Heart left ventricle (tissue), 16 donors: ENCODE results near the gene CAPN12. TPM values are rescaled to one million over a fixed set of nuclear protein-coding genes. Genes with fewer than 3 reads are reported as not detected.

Experiments
- ATAC-seq, 4 donors: fragments of 200-7000 bp; cut with Tn5 transposase; one replicate each; pipeline ENCODE4 v1.9.1; 2020 to 2022; ENCODE audit warnings: moderate library complexity in 4 of 4, mild to moderate bottlenecking in 3 of 4, moderate number of reproducible peaks in 1 of 4
- DNase-seq, 5 donors: peaks; one replicate each; pipeline ENCODE4 v3.0.0-alpha.2; 2020
- H3K27ac ChIP-seq, 12 donors: fragments of 200-600 bp; sonication (generic) in 4 of 12; one replicate each; pipeline versions ENCODE4 v1.5.0 to v1.8.0; 2016 to 2022; ENCODE audit warnings: mild to moderate bottlenecking in 2 of 12
- H3K27me3 ChIP-seq, 9 donors: fragments of 200-600 bp; sonication (generic) in 2 of 9; one replicate each; pipeline versions ENCODE4 v1.5.1 to v1.8.0; 2016 to 2022; ENCODE audit warnings: mild to moderate bottlenecking in 3 of 9
- H3K36me3 ChIP-seq, 9 donors: fragments of 200-600 bp; sonication (generic) in 2 of 9; one replicate each; pipeline versions ENCODE4 v1.5.0 to v1.8.0; 2018 to 2022; ENCODE audit warnings: mild to moderate bottlenecking in 2 of 9
- H3K4me1 ChIP-seq, 12 donors: fragments of 200-600 bp; sonication (generic) in 4 of 12; one replicate each; pipeline versions ENCODE4 v1.5.0 to v1.8.0; 2016 to 2022; ENCODE audit warnings: mild to moderate bottlenecking in 3 of 12
- H3K4me3 ChIP-seq, 12 donors: fragments of 200-600 bp; sonication (generic) in 4 of 12; one replicate each; pipeline versions ENCODE4 v1.5.0 to v1.8.0; 2017 to 2022; ENCODE audit warnings: mild to moderate bottlenecking in 9 of 12, moderate library complexity in 4 of 12
- H3K9me3 ChIP-seq, 12 donors: fragments of 200-600 bp; sonication (generic) in 4 of 12; one replicate each; pipeline versions ENCODE4 v1.5.0 to v1.8.0; 2016 to 2022; ENCODE audit warnings: mild to moderate bottlenecking in 1 of 12
- POLR2A ChIP-seq, 2 donors: fragments of 450-650 bp; IDR thresholded peaks; one replicate each; pipeline ENCODE4 v1.6.1; 2017; ENCODE audit warnings: antibody characterized with exemption in 2 of 2, mild to moderate bottlenecking in 2 of 2, moderate library complexity in 2 of 2
- WGBS, 4 donors: extraction: QIAGEN DNeasy Blood & Tissue Kit in 2 of 4; methylation state at CpG; one replicate each; pipeline versions ENCODE4 v1.1.5 to v1.1.7; 2013 to 2018; 5-methylcytosine and 5-hydroxymethylcytosine counted together
- intact Hi-C, 10 donors: fragments of 100-400 bp; cut with DNase I; formaldehyde crosslinking; loops; one replicate each; pipeline versions ENCODE4 v1.11.1 to v1.14.2; 2022
- polyA plus RNA-seq, 2 donors: library from polyadenylated mRNA; stranded (reverse); fragments of 200-250 nt; gene quantifications; one replicate each; pipeline ENCODE4 v1.2.3, GENCODE V29; 2013
- total RNA-seq, 9 donors: library from RNA; depleted of rRNA in 2 of 9; stranded (reverse); fragments of >200 nt in 2 of 9; fragmentation: NEBNext Ultra II Directional in 3 of 9; extraction: Animal tissue kit (Norgen Biotek cat#: 25700) in 3 of 9; gene quantifications; one replicate each; pipeline versions ENCODE4 v1.1.0 to v1.2.4, GENCODE V29; 2016 to 2023
- TF ChIP-seq, protein P1 (sequence below), 12 donors: fragments of 200-600 bp; sonication (generic) in 4 of 12; IDR thresholded peaks; one replicate each; pipeline versions ENCODE4 v1.5.0 to v1.8.0; 2018 to 2022; ENCODE audit warnings: antibody characterized with exemption in 12 of 12, mild to moderate bottlenecking in 5 of 12
- donor health status: ischemic (EF 13 %, LVEDD 7.1; RV severe dilation, severe dysfunction).
- donor health status: healthy with polysubstance abuse.
- donor health status: DM: no; HTN: yes; CAD: no.
- donor health status: DM: no; HTN: no; CAD: no.
- donor health status: ischemic (EF 25% LVEDD 6.9; RV normal size, moderate dysfunction).
- donor health status: ischemic (EF 25% LVEDD 5.7; RV mildly dilated, moderate dysfunction).
- donor health status: healthy.
- donor health status: DM: yes; HTN: yes; CAD: no.
- donor health status: ischemic (EF 35%, LVEDD 5.7; RV mildly dilated, moderate dysfunction).
- donor health status: nonischemic (EF 11% LVEDD 7.7; RV severe dilation, severe dysfunction).
- donor health status: DM: yes; HTN: yes; CAD: no.
- donor health status: PGD.
- donor health status: ischemic (EF 29% LVEDD 5.4; RV normal size, mild dysfunction).
- donor health status: nonischemic (EF 23%, LVEDD 6.1; RV moderate dilation, normal function).

Gene CAPN12
- total and polyA plus RNA-seq, 11 donors = 0.36 to 1.8 (median 0.88) TPM

DNA sequence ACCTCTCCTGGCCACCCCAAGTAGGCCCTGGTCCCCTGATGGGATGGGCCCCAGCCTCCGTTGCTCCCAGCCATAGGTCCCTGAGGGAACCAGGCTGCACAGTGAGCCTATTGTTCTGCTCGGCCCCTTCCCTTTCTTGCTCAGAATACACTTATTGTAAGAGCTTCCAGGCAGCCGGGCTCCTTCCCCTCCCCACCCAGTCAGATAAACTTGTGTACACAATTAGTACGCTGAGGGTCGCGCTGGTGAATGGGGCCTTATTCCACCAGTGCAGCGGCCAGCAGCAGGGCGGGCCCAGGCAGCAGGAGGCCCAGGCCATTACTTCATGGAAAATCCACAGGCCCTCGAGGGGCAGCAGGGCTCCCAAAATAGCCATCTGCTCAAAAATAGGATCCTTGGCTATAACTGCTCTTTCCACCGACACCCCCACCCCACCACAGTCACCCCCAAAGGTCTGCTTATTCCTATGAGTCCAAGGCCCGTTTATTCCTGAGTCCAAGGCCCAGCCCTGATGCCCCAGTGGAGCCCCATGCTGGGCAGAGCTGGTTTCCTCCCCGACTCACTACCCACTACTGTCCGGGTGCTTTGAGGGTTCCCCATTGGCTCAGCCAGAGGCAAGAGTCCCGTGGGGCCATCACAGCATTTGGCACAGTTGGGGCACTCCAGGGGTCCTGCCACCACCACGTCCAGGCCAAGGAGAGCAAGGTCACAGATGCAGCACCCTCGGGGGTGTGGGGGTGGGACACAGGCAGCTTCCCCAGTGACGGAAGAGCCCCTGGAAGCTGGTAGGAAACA is 22.1 kb downstream of the CAPN12 start:
- H3K27ac ChIP-seq = peak overlapping the region; percentile 73 to 98 (median 89)
- DNase-seq (peak; percentile 81 to 87 (median 83)), ATAC-seq (peak; percentile 34 to 59 (median 44))
- intact Hi-C loops = loop anchor here in 3 of 10 donors (5.0 to 10.0 kb wide), 4 partner anchors 70 to 177 kb away; partner anchors contain the start of genes ACTN4 (in 1 of the 3) and ECH1 (in 1 of the 3)
- H3K4me1 ChIP-seq = peaks cover 22 to 89% (median 64%) of the 10 kb centered on the region in 12 donors
- 9 to 20% (median 16%) methylated on average over 12 to 17 of the region's 17 CpGs for WGBS, 4 donors
- H3K36me3 ChIP-seq = peaks cover 0 to 100% (median 91%) of the 10 kb centered on the region in 9 donors
- TF ChIP-seq, protein P1, sequence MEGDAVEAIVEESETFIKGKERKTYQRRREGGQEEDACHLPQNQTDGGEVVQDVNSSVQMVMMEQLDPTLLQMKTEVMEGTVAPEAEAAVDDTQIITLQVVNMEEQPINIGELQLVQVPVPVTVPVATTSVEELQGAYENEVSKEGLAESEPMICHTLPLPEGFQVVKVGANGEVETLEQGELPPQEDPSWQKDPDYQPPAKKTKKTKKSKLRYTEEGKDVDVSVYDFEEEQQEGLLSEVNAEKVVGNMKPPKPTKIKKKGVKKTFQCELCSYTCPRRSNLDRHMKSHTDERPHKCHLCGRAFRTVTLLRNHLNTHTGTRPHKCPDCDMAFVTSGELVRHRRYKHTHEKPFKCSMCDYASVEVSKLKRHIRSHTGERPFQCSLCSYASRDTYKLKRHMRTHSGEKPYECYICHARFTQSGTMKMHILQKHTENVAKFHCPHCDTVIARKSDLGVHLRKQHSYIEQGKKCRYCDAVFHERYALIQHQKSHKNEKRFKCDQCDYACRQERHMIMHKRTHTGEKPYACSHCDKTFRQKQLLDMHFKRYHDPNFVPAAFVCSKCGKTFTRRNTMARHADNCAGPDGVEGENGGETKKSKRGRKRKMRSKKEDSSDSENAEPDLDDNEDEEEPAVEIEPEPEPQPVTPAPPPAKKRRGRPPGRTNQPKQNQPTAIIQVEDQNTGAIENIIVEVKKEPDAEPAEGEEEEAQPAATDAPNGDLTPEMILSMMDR (IDR thresholded peaks at IDR 0.05) = peak in 2 of 12 donors; percentile 12 to 19
- no peak for TF ChIP-seq POLR2A (IDR thresholded peaks at IDR 0.05)
- H3K27me3 ChIP-seq = no peaks in the 10 kb centered on the region
- H3K4me3 ChIP-seq = no peak overlapping the region
- H3K9me3 ChIP-seq = no peaks in the 10 kb centered on the region

DNA sequence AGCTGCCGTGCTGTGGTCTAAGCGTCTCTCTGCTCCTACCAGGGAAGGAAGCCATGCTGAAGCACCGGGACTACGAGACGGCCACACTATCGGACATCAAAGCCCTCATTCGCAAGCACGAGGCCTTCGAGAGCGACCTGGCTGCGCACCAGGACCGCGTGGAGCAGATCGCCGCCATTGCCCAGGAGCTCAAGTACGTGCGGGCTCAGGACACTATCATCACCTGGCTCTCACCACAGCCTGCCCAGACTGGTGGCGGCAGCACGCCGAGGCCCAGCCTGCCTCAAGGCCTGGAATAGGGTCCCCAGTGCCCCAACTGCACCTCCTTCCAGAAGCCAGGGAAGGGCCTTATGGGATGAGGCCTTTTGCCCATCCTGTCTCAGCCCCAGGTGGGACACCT is 22.8 kb downstream of the CAPN12 start:
- intact Hi-C loops = loop anchor here in 3 of 10 donors (5.0 to 10.0 kb wide), 4 partner anchors 69 to 177 kb away; partner anchors contain the start of genes ACTN4 (in 1 of the 3) and ECH1 (in 1 of the 3)
- WGBS, 4 donors = 63 to 81% (median 73%) methylated on average over 15 to 20 of the region's 20 CpGs
- Histone ChIP-seq H3K9me3 (no peaks in the 10 kb centered on the region), H3K4me3 (no peak overlapping the region), H3K27ac (peak overlapping the region; percentile 73 to 98 (median 89)), H3K36me3 (peaks cover 0 to 100% (median 91%) of the 10 kb centered on the region in 9 donors), H3K4me1 (peaks cover 22 to 87% (median 58%) of the 10 kb centered on the region in 12 donors), H3K27me3 (no peaks in the 10 kb centered on the region)
- TF ChIP-seq, protein P1 (IDR thresholded peaks at IDR 0.05) = no peak
- TF ChIP-seq POLR2A (IDR thresholded peaks at IDR 0.05) = no peak
- ATAC-seq (no peak), DNase-seq (no peak)

DNA sequence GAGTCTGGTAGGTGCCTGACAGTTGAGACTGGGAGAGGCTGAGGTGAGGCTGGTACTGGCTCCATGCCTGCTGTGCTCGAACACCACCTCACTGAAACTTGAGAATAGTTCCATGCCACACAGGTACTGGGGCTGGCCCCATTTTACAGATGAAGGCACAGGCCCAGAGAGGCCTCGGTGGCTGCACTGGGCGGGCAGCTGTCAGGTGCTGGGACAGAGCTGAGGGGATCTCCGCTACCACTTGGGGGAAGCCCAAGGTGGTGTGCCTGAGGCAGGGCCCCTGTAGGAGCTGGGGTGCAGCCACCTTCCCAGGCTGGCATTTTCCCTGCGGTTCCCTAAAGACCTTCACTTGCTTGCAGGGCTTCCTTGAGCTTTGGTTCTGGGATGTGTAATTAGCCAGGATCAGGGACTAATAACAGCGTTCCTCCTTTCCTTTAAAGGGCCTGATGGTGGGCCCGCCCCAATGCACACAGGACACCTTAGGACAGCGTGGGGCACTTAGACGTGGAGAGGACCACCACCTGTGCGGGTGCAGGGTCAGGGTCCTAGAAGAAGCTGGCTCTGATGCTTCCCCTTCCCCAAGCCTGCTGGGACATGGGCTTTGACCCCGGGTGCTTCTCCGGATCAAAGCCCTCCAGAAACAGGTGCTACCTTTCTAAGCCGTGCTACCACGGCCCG is 23.6 kb downstream of the CAPN12 start:
- DNase-seq (no peak), ATAC-seq (no peak)
- no peak overlapping the region for H3K4me3 ChIP-seq
- TF ChIP-seq POLR2A (IDR thresholded peaks at IDR 0.05) = no peak
- TF ChIP-seq, protein P1 (IDR thresholded peaks at IDR 0.05) = no peak
- peak overlapping the region; percentile 60 to 98 (median 89) for H3K27ac ChIP-seq
- H3K36me3 ChIP-seq = peaks cover 0 to 100% (median 91%) of the 10 kb centered on the region in 9 donors
- intact Hi-C loops = loop anchor here in 3 of 10 donors (5.0 to 10.0 kb wide), 4 partner anchors 68 to 176 kb away; partner anchors contain the start of genes ACTN4 (in 1 of the 3) and ECH1 (in 1 of the 3)
- H3K9me3 ChIP-seq = no peaks in the 10 kb centered on the region
- no peaks in the 10 kb centered on the region for H3K27me3 ChIP-seq
- 85 to 91% (median 88%) methylated on average over 12 to 15 of the region's 15 CpGs for WGBS, 4 donors
- H3K4me1 ChIP-seq = peaks cover 22 to 87% (median 61%) of the 10 kb centered on the region in 12 donors
